HG02884 (cell line): ENCODE data around the gene INPPL1.
"Not testable (repeated sequence)": the region's sequence is repeated elsewhere in the genome, so short reads cannot be mapped to it uniquely, and the experiment has no call there.

Source experiments
- ATAC-seq: cut with Tn5 transposase; IDR thresholded peaks from one replicate; pipeline ENCODE4 v1.9.1; 2021; ENCODE audit warnings: mild to moderate bottlenecking, moderate library complexity; ENCODE audit not compliant: unreplicated experiment

Gene INPPL1

GRCh38 chr11:72224564-72225410 is at the start of gene INPPL1:
Gene INPPL1 (plus strand): TSS chr11:72224767. CDS start chr11:72224985, 218 bp downstream.
- ATAC-seq = no peak

- no peak for ATAC-seq
These were observed 46.9 kb upstream of the INPPL1 start for GRCh38 chr11:72177656-72178055.

- no peak for ATAC-seq
These were observed 45.3 kb upstream of the INPPL1 start for GRCh38 chr11:72179049-72179803.

GRCh38 chr11:72179804-72180396 is 44.7 kb upstream of the INPPL1 start:
- ATAC-seq = no peak

GRCh38 chr11:72180892-72181552 is 43.5 kb upstream of the INPPL1 start:
- ATAC-seq = not testable (repeated sequence)

GRCh38 chr11:72181553-72181958 is 43.0 kb upstream of the INPPL1 start:
- ATAC-seq = not testable (repeated sequence)

GRCh38 chr11:72188267-72188666 is 36.3 kb upstream of the INPPL1 start:
- ATAC-seq = no peak

GRCh38 chr11:72189455-72190250 is 34.9 kb upstream of the INPPL1 start:
- ATAC-seq = no peak

- no peak for ATAC-seq
These were observed 33.9 kb upstream of the INPPL1 start for GRCh38 chr11:72190631-72191071.

GRCh38 chr11:72191961-72192381 is 32.6 kb upstream of the INPPL1 start, which contains the start of gene FOLR1:
Gene FOLR1 (plus strand): TSS chr11:72192140. CDS start chr11:72192174, 34 bp downstream.
- ATAC-seq = no peak

- no peak for ATAC-seq
These were observed 28.9 kb upstream of the INPPL1 start for GRCh38 chr11:72195518-72196270.

- not testable (repeated sequence) for ATAC-seq
These were observed 23.1 kb upstream of the INPPL1 start for GRCh38 chr11:72201445-72201844.

GRCh38 chr11:72202571-72202970 is 22.0 kb upstream of the INPPL1 start:
- ATAC-seq = no peak

GRCh38 chr11:72203163-72203562 is 21.4 kb upstream of the INPPL1 start:
- no peak for ATAC-seq

- no peak for ATAC-seq
These were observed 19.7 kb upstream of the INPPL1 start for GRCh38 chr11:72204886-72205285.

GRCh38 chr11:72206794-72207193 is 17.8 kb upstream of the INPPL1 start:
- ATAC-seq = not testable (repeated sequence)

- no peak for ATAC-seq
These were observed 16.3 kb upstream of the INPPL1 start for GRCh38 chr11:72208281-72208680.

- ATAC-seq = no peak
These were observed 15.5 kb upstream of the INPPL1 start for GRCh38 chr11:72209101-72209500.

- no peak for ATAC-seq
These were observed 7.9 kb upstream of the INPPL1 start, which contains the start of gene FOLR2 for GRCh38 chr11:72216638-72217037. Gene FOLR2 (plus strand): TSS chr11:72216794. CDS start chr11:72218585, 1,791 bp downstream.
